Measurements from ENCODE around the gene TLR8.
"Not testable (repeated sequence)": the region's sequence is repeated elsewhere in the genome, so short reads cannot be mapped to it uniquely, and the experiment has no call there.

Gene TLR8

DNA sequence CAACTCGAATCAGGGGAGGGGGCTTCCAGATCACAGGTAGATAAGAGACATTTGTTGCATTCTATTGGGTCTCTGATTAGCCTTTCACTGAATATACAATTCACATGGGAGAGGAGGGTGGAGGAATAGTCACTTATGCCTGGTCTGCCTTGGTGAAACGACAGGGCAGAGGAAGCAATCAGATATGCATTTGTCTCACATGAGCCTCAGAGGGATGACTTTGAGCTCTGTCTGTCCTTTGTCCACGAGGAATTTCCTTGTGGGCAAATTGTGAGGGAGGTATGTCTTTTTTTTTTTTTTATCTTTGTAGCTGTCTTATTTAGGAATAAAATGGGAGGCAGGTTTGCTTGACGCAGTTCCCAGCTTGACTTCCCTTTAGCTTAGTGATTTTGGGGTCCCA is 40.0 kb downstream of the TLR8 start:
- DNase-seq: no peak

DNA sequence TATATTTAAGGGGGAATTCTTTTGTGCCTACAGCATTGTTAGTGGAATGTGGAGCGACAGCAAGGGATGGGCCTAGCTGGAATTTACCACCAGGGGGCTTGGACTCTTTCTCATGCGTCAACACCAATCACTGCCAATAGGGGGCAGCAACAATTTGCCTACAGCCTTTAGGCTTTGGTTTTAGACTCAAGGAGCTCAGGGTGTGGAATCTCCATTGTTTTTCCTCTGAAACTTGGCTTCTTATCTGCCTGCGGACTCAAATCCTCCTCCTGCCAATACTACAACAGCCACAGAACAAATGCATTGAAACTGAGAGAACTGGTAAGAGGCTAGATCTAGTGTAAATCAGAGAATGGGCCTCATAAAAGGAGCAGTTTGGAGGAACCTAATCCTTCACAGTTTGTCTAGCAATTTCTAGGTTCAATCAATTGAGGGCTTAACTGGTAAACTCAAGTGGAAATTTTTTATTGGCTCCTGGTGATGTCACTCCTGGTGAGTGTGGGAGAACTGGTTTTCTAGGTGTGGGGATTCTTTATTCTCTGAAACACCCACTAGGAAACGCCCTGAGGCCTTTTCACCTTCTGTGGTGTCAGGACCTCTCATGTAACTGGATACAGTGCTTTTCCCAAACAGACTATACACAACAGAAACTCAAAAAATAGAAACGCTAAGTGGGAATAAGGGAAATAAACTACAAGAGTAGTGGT is 40.6 kb downstream of the TLR8 start:
- peak in 30 of 51 donors; percentile 0 to 41 (median 6) for DNase-seq

DNA sequence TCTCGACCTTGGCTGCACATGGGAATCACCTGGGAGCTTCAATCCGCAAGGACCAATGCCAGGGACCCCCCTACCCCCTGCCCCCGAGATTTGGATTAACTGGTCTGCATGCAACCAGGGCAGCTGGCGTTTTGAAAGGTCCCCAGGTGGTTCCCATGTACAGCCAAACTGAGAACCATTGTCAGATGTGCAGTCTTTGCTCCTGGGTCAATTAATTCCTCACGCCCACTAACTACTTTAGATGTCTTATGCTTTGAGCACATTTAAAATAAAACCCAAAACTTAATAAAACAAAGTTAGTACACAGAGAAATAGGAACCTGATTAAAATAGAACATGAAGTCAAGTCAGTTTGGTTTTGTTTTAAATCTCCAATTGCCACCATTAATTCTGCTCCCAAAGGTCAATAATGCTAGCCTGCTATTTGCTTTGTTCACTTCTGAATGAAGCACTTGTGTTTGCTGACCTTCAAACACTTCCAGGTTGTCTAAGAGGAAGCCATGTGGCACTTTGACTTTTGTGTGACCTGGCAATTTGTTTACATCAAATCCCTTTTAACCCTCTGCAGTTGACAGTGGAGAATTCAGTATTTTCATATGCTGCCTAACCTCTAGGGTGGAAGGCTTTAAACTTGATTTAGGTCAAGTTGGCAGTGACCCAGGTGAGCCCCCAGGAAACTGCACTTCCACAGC is 41.3 kb downstream of the TLR8 start:
- no peak for DNase-seq

GRCh38 chrX:12948495-12948894 is 42.1 kb downstream of the TLR8 start:
- DNase-seq: no peak

GRCh38 chrX:12949205-12949926 is 42.9 kb downstream of the TLR8 start:
- DNase-seq: no peak

DNA sequence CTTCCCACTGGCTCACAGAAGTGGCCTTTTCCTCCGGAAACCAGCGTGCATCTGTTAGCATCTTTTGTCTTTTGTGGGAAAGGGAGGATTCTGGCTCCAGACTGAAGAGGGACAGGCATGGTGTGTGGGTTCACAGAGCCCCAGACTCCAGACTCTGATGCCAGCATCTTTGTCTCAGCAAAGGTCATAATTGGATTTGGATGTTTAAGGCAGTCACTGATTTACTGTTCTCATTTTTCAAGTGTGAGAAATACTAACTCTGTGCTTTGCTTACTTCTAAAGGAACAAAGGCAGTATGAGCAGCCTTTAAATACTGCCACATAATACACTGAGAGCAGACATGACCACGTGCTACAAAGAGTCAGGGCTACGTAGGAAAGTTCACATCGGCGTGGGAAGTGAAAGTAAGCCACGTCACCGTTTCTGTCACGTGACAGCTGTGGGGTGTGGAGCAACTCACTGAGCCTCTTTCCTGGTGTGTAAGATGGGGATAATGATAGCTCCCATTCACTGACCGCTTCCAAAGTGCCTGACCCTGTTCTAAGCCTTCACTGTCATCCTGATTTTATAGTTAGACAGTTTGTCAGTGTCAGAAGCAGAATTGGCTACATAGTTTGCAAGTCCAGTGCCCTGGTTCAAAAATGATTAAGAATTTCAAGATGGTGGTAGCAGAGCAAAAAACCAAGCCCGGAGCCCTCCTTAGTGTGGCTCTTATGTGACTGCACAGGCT is 43.7 kb downstream of the TLR8 start:
- peak in 47 of 51 donors; percentile 1 to 77 (median 45) for DNase-seq

DNA sequence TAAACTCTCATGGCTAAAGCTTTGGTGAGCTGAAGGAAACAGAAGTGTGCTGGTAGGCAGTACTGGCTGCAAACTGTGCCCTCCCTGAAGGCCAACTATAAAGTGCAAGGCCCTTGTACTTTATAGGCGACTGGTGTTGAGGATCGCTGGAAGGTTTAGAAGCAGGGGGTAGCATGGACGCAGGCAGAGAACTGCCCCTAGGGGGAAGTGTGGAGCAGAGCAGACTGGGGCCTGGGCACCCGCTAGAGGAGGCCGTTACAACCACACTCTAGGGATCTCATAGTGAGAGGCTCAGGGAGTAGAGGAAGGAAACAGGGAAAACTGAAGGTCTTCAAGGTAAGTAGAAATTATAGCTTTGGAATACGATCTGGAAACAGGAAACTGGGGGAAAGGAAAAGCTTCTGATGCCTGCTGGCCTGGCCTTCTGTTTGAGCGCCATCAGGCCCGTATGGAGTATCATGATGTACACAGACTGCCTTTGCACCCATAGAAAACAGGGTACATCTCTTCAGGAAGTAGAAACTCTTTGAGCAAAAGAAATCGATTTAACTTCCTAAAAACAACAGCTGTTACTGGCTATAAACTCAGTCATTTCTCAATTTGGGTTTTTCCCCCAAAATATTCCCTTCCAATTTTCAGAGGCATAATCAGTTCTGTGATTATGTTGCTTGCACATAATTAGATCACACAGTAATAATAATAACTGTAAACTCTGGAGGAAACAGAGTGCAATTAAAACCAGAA is 44.6 kb downstream of the TLR8 start:
- DNase-seq: peak in 3 of 51 donors; percentile 2 to 5 (median 4)

DNA sequence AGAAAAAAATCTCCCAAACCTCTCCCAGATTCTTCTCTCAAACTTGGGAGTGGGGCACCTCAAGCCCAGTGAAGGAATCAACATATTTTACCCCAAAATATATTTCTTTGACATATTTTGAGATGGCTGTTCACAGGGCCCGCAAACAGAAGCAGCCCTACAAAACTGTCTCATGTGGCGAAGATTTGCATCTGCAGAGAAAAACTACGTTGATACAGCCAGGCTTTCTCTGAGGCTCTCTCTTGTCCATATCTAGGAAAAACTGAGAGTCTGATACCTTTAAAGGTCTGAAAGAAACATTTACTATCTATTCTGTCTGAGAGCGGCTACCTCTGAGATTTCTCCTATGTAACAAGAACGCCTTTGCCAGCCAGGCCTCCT is 45.2 kb downstream of the TLR8 start:
- DNase-seq: no peak

- DNase-seq: no peak
Observed at GRCh38 chrX:12953420-12953819, 47.0 kb downstream of the TLR8 start.

DNA sequence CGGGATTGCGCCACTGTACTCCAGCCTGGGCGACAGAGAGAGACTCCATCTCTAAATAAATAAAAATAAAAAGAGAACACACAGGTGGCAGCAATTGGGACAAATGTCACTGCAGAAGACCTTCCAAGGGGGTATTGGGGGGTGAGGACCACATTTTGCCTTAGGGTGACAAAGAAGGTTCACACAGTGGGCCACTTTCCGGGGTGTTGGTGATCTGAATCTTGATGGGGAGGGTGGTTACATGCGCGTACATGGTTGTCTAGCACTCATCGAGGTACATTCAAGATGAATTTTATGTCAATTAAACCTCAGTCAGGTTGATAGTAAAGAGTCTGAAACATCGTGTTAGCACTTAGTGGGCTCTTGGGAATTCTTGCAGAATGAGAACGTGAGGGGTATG is 48.0 kb downstream of the TLR8 start:
- DNase-seq: no peak

DNA sequence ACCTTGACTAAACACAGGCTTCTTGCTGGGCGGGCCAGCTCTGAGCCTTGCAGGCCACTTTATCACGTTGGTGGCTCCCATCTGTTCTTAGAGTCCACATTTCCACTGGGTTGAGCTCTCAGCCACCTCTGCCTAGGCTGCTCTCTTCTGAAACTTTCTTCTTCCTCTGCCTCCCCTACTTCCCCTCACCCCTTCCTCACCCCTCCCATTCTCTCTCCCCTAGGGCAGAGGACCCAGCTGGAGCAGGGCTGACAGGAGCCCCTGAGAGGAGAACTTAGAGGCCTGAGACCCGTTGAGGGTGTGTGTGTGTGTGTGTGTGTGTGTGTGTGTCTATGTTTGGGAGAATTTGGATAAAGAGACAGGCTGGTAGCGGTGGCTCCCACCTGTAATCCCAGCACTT is 48.6 kb downstream of the TLR8 start:
- DNase-seq: no peak

GRCh38 chrX:12955882-12956703 is 49.7 kb downstream of the TLR8 start:
- DNase-seq: peak in 24 of 51 donors; percentile 5 to 51 (median 12)

DNA sequence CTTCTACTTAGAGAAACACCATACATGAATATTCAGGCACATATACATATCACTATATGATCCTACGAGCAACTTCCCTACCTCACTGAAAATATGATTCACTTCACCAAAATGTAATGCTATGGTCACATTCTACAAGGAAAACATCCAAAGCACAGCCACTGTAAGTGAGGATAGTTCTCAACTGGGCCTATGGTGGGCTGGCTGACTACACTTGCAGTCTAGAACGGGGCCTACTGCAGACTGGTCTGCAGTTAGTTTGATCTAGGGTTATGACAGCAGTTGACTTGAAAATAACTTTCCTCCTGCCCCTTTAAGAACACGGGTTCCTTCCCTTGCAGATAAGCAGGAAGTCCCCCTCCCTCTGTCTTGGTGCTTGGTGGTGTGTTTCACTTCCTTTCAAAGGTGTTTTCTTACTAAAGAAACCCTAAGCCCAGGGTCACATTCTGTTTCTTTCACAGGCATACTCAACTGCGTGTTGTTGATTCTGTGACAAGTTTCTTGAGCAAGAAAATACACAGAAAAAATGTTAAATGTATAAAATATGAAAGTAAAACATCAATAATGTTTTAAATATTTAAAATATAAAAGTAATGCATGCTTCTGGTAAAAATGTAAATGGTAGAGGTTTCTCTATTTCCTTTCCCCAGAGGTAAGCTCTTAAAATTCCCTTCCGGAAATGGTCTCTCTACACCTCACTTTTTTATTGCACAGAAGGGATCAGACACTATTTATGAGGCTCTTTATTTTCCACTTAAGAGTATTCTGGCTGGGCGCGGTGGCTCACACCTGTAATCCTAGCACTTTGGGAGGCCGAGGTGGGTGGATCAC is 50.5 kb downstream of the TLR8 start:
- peak in 4 of 51 donors; percentile 1 to 21 (median 2) for DNase-seq

- no peak for DNase-seq
Observed at GRCh38 chrX:12958059-12958458, 51.6 kb downstream of the TLR8 start.

DNA sequence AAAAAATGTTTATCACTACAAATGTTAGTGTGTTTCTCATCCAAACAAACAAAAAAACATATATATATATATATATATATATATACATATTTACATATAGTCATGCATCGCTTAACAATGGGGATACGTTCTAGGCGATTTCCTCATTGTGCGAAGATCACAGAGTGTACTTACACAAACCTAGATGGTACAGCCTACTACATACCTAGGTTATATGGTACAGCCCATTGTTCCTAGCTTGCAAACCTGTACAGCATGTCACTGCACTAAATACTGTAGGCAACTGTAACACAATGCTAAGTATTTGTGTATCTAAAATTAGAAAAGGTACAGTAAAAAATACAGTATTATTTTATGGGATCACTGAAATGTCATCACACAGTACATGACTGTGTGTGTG is 52.0 kb downstream of the TLR8 start:
- no peak for DNase-seq

- DNase-seq: no peak
Observed at GRCh38 chrX:12961196-12961718, 54.8 kb downstream of the TLR8 start.

DNA sequence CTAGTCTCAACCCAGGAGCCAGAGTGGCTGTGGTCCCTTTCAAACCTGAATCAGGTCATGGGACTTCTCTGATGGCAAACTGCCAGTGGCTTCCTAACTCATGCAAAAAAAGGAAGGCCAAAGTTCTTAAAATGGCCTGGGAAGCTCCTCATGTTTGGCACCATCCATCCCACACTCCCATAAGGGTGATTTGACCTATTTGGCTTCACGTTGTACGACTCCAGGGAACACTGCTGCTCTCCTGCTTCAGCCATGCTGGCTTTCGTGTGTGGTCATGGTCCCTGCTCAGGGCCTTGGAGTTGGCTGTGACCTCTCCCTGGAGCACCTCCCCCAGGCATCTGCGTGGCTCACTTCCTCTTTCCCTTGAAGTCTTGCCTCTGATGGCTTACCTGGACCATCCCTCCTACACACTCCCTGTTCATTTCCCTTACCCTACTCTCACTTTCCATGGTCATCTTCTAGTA is 55.7 kb downstream of the TLR8 start:
- no peak for DNase-seq

DNA sequence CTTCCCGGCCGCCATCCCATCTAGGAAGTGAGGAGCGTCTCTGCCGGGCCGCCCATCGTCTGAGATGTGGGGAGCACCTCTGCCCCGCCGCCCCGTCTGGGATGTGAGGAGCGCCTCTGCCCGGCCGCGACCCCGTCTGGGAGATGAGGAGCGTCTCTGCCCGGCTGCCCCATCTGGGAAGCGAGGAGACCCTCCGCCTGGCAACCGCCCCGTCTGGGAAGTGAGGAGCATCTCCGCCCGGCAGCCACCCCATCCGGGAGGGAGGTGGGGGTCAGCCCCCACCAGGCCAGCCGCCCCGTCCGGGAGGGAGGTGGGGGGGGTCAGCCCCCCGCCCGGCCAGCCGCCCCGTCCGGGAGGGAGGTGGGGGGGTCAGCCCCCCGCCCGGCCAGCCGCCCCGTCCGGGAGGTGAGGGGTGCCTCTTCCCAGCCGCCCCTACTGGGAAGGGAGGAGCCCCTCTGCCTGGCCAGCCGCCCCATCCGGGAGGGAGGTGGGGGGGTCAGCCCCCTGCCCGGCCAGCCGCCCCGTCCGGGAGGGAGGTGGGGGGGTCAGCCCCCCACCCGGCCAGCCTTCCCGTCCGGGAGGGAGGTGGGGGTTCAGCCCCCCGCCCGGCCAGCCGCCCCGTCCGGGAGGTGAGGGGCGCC is 56.9 kb downstream of the TLR8 start:
- not testable (repeated sequence) for DNase-seq

All from hypothalamus (tissue), 51 donors.